GM18520 (cell line): Measurements from ENCODE around the gene RASL10A.
"Not testable (repeated sequence)": the region's sequence is repeated elsewhere in the genome, so short reads cannot be mapped to it uniquely, and the experiment has no call there.

ENCODE experiments used
- ATAC-seq: cut with Tn5 transposase; IDR thresholded peaks from one replicate; pipeline ENCODE4 v1.9.1; 2021; ENCODE audit not compliant: unreplicated experiment

The RASL10A gene

GRCh38 chr22:29315286-29316140 lies at the start of gene RASL10A:
RASL10A (minus strand) TSS chr22:29315697; CDS start chr22:29315246, 451 bp downstream.
- ATAC-seq: no peak

- ATAC-seq: no peak
These were observed 44.0 kb upstream of the RASL10A start for GRCh38 chr22:29359469-29359868.

GRCh38 chr22:29357193-29357890 lies 41.8 kb upstream of the RASL10A start:
- ATAC-seq: not testable (repeated sequence)

- no peak for ATAC-seq
These were observed 38.4 kb upstream of the RASL10A start for GRCh38 chr22:29353860-29354259.

- ATAC-seq: no peak
These were observed 37.8 kb upstream of the RASL10A start for GRCh38 chr22:29353286-29353685.

- ATAC-seq: no peak
These were observed 37.3 kb upstream of the RASL10A start for GRCh38 chr22:29352778-29353177.

- ATAC-seq: no peak
These were observed 36.4 kb upstream of the RASL10A start for GRCh38 chr22:29351891-29352290.

GRCh38 chr22:29351042-29351441 lies 35.5 kb upstream of the RASL10A start:
- no peak for ATAC-seq

- ATAC-seq: no peak
These were observed 33.5 kb upstream of the RASL10A start for GRCh38 chr22:29348956-29349355.

GRCh38 chr22:29348041-29348440 lies 32.5 kb upstream of the RASL10A start:
- ATAC-seq: no peak

GRCh38 chr22:29346659-29347058 lies 31.2 kb upstream of the RASL10A start:
- no peak for ATAC-seq

GRCh38 chr22:29345932-29346331 lies 30.4 kb upstream of the RASL10A start:
- no peak for ATAC-seq

- not testable (repeated sequence) for ATAC-seq
These were observed 29.4 kb upstream of the RASL10A start for GRCh38 chr22:29344889-29345288.

GRCh38 chr22:29344137-29344536 lies 28.6 kb upstream of the RASL10A start:
- ATAC-seq: no peak

- no peak for ATAC-seq
These were observed 27.9 kb upstream of the RASL10A start for GRCh38 chr22:29343313-29343805.

GRCh38 chr22:29342577-29343312 lies 27.2 kb upstream of the RASL10A start:
- ATAC-seq: no peak

- ATAC-seq: no peak
These were observed 26.7 kb upstream of the RASL10A start for GRCh38 chr22:29342177-29342576.

GRCh38 chr22:29341849-29342127 lies 26.3 kb upstream of the RASL10A start:
- no peak for ATAC-seq

GRCh38 chr22:29341056-29341848 lies 25.8 kb upstream of the RASL10A start:
- no peak for ATAC-seq

- no peak for ATAC-seq
These were observed 25.1 kb upstream of the RASL10A start for GRCh38 chr22:29340566-29340965.
